GM12892 (cell line): ENCODE measurements around the gene BDH1.

ENCODE experiments used
- POLR2A ChIP-seq: IDR thresholded peaks from 2 replicates; pipeline ENCODE4 v1.6.1; 2011; ENCODE audit warnings: low read depth, low read length, control low read depth
- POLR2AphosphoS5 ChIP-seq: IDR thresholded peaks from 2 replicates; pipeline ENCODE4 v1.6.1; 2011; ENCODE audit warnings: low read depth, low read length, control low read depth

DNA sequence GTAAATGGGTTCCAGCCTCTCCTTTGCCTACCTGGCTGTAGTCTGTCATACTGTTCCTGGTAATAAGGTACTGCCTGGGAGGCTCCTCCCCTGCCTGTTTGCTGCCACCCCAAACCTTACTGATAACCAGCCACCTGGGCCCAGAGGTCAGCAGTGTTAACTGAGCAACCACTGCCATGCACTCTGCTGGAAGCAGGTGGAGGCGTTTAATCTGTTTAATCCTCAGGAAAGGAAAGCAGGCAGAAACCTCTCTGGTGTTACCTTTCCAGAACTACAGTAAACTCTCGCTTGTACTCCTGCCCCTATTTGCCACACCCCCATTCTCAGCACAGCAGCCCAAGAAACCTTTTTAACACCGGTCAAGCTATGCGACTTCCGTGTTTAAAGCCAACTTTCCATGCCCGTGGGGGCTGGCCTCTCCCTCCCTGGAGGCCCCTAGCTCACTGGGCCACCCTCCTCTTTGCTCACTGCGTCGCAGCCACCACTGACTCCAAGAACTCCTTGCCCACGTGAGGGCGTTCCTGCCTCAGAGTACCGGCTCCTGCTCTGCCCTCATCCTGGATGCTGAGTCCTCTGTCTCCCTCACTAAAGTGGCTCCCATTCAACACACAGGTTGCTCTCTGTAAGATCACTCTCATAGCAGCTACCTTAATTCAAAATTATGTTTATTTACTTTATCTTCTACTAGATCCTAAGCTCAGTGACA lies 8.3 kb downstream of the BDH1 start:
- no peak for TF ChIP-seq POLR2A
- TF ChIP-seq POLR2AphosphoS5: no peak
